ENCODE data around the gene EYA3.
"Not testable (repeated sequence)": the region's sequence is repeated elsewhere in the genome, so short reads cannot be mapped to it uniquely, and the experiment has no call there.

Gene EYA3

GRCh38 chr1:28027238-28027637 is 61.2 kb downstream of the EYA3 start:
- no peak for DNase-seq

- DNase-seq, result no peak
Measured at GRCh38 chr1:28026329-28026728, 62.1 kb downstream of the EYA3 start.

- no peak for DNase-seq
Measured at GRCh38 chr1:28021064-28021463, 67.3 kb downstream of the EYA3 start.

- DNase-seq, result no peak
Measured at GRCh38 chr1:28010969-28011368, 77.4 kb downstream of the EYA3 start.

- not testable (repeated sequence) for DNase-seq
Measured at GRCh38 chr1:28003117-28003516, 85.3 kb downstream of the EYA3 start.

- DNase-seq, result no peak
Measured at GRCh38 chr1:28002600-28002999, 85.8 kb downstream of the EYA3 start.

GRCh38 chr1:27999055-27999454 is 89.4 kb downstream of the EYA3 start:
- no peak for DNase-seq

- DNase-seq, result not testable (repeated sequence)
Measured at GRCh38 chr1:27994526-27994925, 93.9 kb downstream of the EYA3 start.

GRCh38 chr1:27994060-27994459 is 94.3 kb downstream of the EYA3 start:
- DNase-seq, result no peak

GRCh38 chr1:27993241-27993640 is 95.2 kb downstream of the EYA3 start:
- no peak for DNase-seq

- DNase-seq, result peak in 2 of 4 experiments; percentile 28 to 40
Measured at GRCh38 chr1:27992276-27992675, 96.1 kb downstream of the EYA3 start.

GRCh38 chr1:27990920-27991537 is 97.4 kb downstream of the EYA3 start:
- DNase-seq, result no peak

- DNase-seq, result no peak
Measured at GRCh38 chr1:27981145-27981544, 107.3 kb downstream of the EYA3 start.

GRCh38 chr1:27980216-27980845 is 108.1 kb downstream of the EYA3 start:
- no peak for DNase-seq

- DNase-seq, result no peak
Measured at GRCh38 chr1:27979859-27980201, 108.6 kb downstream of the EYA3 start.

- no peak for DNase-seq
Measured at GRCh38 chr1:27979151-27979858, 109.1 kb downstream of the EYA3 start.

- DNase-seq, result no peak
Measured at GRCh38 chr1:27974417-27974781, 114.0 kb downstream of the EYA3 start.

GRCh38 chr1:27973771-27974416 is 114.5 kb downstream of the EYA3 start:
- DNase-seq, result no peak

GRCh38 chr1:27972141-27972540 is 116.3 kb downstream of the EYA3 start:
- no peak for DNase-seq

GRCh38 chr1:27971674-27972073 is 116.7 kb downstream of the EYA3 start:
- DNase-seq, result no peak

GRCh38 chr1:27970401-27970800 is 118.0 kb downstream of the EYA3 start:
- no peak for DNase-seq

GRCh38 chr1:27968692-27969091 is 119.7 kb downstream of the EYA3 start:
- no peak for DNase-seq

GRCh38 chr1:27967884-27968466 is 120.4 kb downstream of the EYA3 start:
- DNase-seq, result no peak

Data from activated naive CD4-positive, alpha-beta T cell (primary cell).